Stomach (tissue), 9 donors: Measurements from ENCODE around the gene PRKCB. TPM values are rescaled to one million over a fixed set of nuclear protein-coding genes. Genes with fewer than 3 reads are reported as not detected.

Experiments used
- DNase-seq, 2 donors: peaks; one replicate each; pipeline versions ENCODE4 v3.0.0 to v3.0.0-alpha.2; 2013 to 2019
- H3K27ac ChIP-seq, 5 donors: fragments of 200-600 bp in 4 of 5; sonication (generic) in 4 of 5; one replicate each; pipeline ENCODE4 v1.5.1; 2013 to 2019; ENCODE audit warnings: mild to moderate bottlenecking in 1 of 5, moderate library complexity in 1 of 5
- H3K27me3 ChIP-seq, 3 donors: fragments of 200-600 bp; sonication (generic); one replicate each; pipeline ENCODE4 v1.5.1; 2017 to 2019; ENCODE audit warnings: mixed run types in 1 of 3
- H3K36me3 ChIP-seq, 4 donors: fragments of 200-600 bp; sonication (generic); 1 replicate in 3 of 4; 2 replicates in 1 of 4; pipeline ENCODE4 v1.5.1; 2016 to 2019
- H3K4me1 ChIP-seq, 4 donors: fragments of 200-600 bp; sonication (generic); one replicate each; pipeline ENCODE4 v1.5.1; 2016 to 2019
- H3K4me3 ChIP-seq, 4 donors: fragments of 200-600 bp; sonication (generic) in 3 of 4; one replicate each; pipeline ENCODE4 v1.5.1; 2016 to 2019; ENCODE audit warnings: mild to moderate bottlenecking in 1 of 4
- H3K9me3 ChIP-seq, 4 donors: fragments of 200-600 bp; sonication (generic); one replicate each; pipeline ENCODE4 v1.5.1; 2016 to 2019
- CTCF ChIP-seq, 7 experiments: fragments of 450-650 bp in 4 of 7; fragments of 200-600 bp in 3 of 7; sonication (generic) in 3 of 7; IDR thresholded peaks; one replicate each; pipeline ENCODE4 v1.5.1; 2016 to 2019; ENCODE audit warnings: antibody characterized with exemption in 7 of 7, control low read depth in 2 of 7, mild to moderate bottlenecking in 1 of 7
- EP300 ChIP-seq: sonication (generic); formaldehyde crosslinking; IDR thresholded peaks from one replicate; pipeline ENCODE4 v1.6.1; 2017; ENCODE audit warnings: antibody characterized with exemption
- POLR2A ChIP-seq, 4 donors: fragments of 450-650 bp; IDR thresholded peaks; one replicate each; pipeline ENCODE4 v1.6.1; 2016; ENCODE audit warnings: antibody characterized with exemption in 4 of 4, control low read depth in 2 of 4, mild to moderate bottlenecking in 1 of 4, moderate library complexity in 1 of 4
- POLR2AphosphoS5 ChIP-seq, 3 donors: sonication (generic); formaldehyde crosslinking; IDR thresholded peaks; one replicate each; pipeline ENCODE4 v1.6.1; 2016; ENCODE audit warnings: antibody characterized with exemption in 3 of 3
- WGBS, 5 donors: extraction: QIAGEN DNeasy Blood & Tissue Kit in 3 of 5; methylation state at CpG; one replicate each; pipeline versions ENCODE4 v1.1.5 to v1.1.7; 2013 to 2018; 5-methylcytosine and 5-hydroxymethylcytosine counted together
- intact Hi-C: fragments of 100-400 bp; cut with DNase I; formaldehyde crosslinking; loops from one replicate; pipeline ENCODE4 v1.15.1; 2023; ENCODE audit warnings: low total_unique reads
- polyA plus RNA-seq, 3 donors: library from polyadenylated mRNA; stranded (reverse); fragments of 200-250 nt; gene quantifications; one replicate each; pipeline ENCODE4 v1.2.3, GENCODE V29; 2013
- total RNA-seq, 5 donors: library from RNA; depleted of rRNA; stranded (reverse); fragments of >200 nt; gene quantifications; one replicate each; pipeline versions ENCODE4 v1.1.0 to v1.2.3, GENCODE V29; 2014 to 2016
- donor health status: healthy with polysubstance abuse.
- donor health status: Bipolar disorder and iron deficiency.
- donor health status: healthy.

The PRKCB gene
- total and polyA plus RNA-seq, 8 donors: 1.1 to 49.6 (median 14.7) TPM

GRCh38 chr16:23900480-23901177 lies 64.8 kb downstream of the PRKCB start:
- TF ChIP-seq EP300 (no peak), POLR2A (IDR thresholded peaks at IDR 0.05) (no peak), CTCF (IDR thresholded peaks at IDR 0.05) (no peak), POLR2AphosphoS5 (IDR thresholded peaks at IDR 0.05) (no peak)
- Histone ChIP-seq H3K4me3 (no peak overlapping the region), H3K27ac (peak overlapping the region in 1 of 5 donors; percentile 4), H3K4me1 (peaks cover 0 to 36% (median 4%) of the 10 kb centered on the region in 4 donors), H3K27me3 (no peaks in the 10 kb centered on the region), H3K36me3 (no peaks in the 10 kb centered on the region), H3K9me3 (no peaks in the 10 kb centered on the region)
- intact Hi-C loops: no loop called here
- WGBS, 5 donors: 68 to 81% (median 80%) methylated on average over 7 of the region's 7 CpGs
- no peak for DNase-seq

- TF ChIP-seq POLR2AphosphoS5 (IDR thresholded peaks at IDR 0.05) (no peak), CTCF (IDR thresholded peaks at IDR 0.05) (no peak), EP300 (no peak), POLR2A (IDR thresholded peaks at IDR 0.05) (no peak)
- H3K4me1 ChIP-seq: peaks cover 0 to 42% (median 4%) of the 10 kb centered on the region in 4 donors
- peak overlapping the region in 1 of 5 donors; percentile 4 for H3K27ac ChIP-seq
- H3K9me3 ChIP-seq: no peaks in the 10 kb centered on the region
- no peak overlapping the region for H3K4me3 ChIP-seq
- 40 to 48% (median 44%) methylated on average over 13 of the region's 13 CpGs for WGBS, 5 donors
- H3K36me3 ChIP-seq: no peaks in the 10 kb centered on the region
- DNase-seq: peak in 1 of 2 donors; percentile 37
- intact Hi-C loops: no loop called here
- H3K27me3 ChIP-seq: no peaks in the 10 kb centered on the region
Measured at GRCh38 chr16:23901178-23902033, 65.6 kb downstream of the PRKCB start.

GRCh38 chr16:23902034-23902747 lies 66.4 kb downstream of the PRKCB start:
- 76 to 83% (median 78%) methylated on average over 4 of the region's 4 CpGs for WGBS, 5 donors
- no peak overlapping the region for H3K27ac ChIP-seq
- no peak for TF ChIP-seq CTCF (IDR thresholded peaks at IDR 0.05)
- intact Hi-C loops: no loop called here
- H3K4me1 ChIP-seq: peaks cover 0 to 42% (median 4%) of the 10 kb centered on the region in 4 donors
- no peak overlapping the region for H3K4me3 ChIP-seq
- DNase-seq: no peak
- H3K36me3 ChIP-seq: no peaks in the 10 kb centered on the region
- no peaks in the 10 kb centered on the region for H3K9me3 ChIP-seq
- H3K27me3 ChIP-seq: no peaks in the 10 kb centered on the region

- 62 to 75% (median 69%) methylated on average over 7 to 8 of the region's 8 CpGs for WGBS, 5 donors
Measured at GRCh38 chr16:23902748-23903414, 67.1 kb downstream of the PRKCB start.

More at GRCh38 chr16:23902748-23903414, 67.1 kb downstream of the PRKCB start:
- TF ChIP-seq POLR2AphosphoS5 (IDR thresholded peaks at IDR 0.05): no peak
- TF ChIP-seq POLR2A (IDR thresholded peaks at IDR 0.05): no peak
- TF ChIP-seq EP300: no peak
- TF ChIP-seq CTCF (IDR thresholded peaks at IDR 0.05): no peak
- intact Hi-C loops: no loop called here
- Histone ChIP-seq H3K4me3 (no peak overlapping the region), H3K36me3 (no peaks in the 10 kb centered on the region), H3K4me1 (peaks cover 0 to 42% (median 4%) of the 10 kb centered on the region in 4 donors), H3K27me3 (no peaks in the 10 kb centered on the region), H3K9me3 (no peaks in the 10 kb centered on the region), H3K27ac (peak overlapping the region in 1 of 5 donors; percentile 83)
- no peak for DNase-seq
